Hematopoietic multipotent progenitor cell treated with erythropoietin and hydrocortisone succinate and interleukin-3 and kit ligand, for 15 days (in vitro differentiated cells): ENCODE results near the gene VRK2.
"Not testable (repeated sequence)": the region's sequence is repeated elsewhere in the genome, so short reads cannot be mapped to it uniquely, and the experiment has no call there.

Experiments used
- DNase-seq: peaks from one replicate; pipeline ENCODE4 v3.0.0-alpha.2; 2015; ENCODE audit warnings: low spot score

Gene VRK2

GRCh38 chr2:58055033-58055786 lies 8.6 kb downstream of the VRK2 start:
- no peak for DNase-seq

GRCh38 chr2:58056192-58056916 lies 9.7 kb downstream of the VRK2 start:
- no peak for DNase-seq

- DNase-seq, result no peak
Observed at GRCh38 chr2:58057707-58058530, 11.3 kb downstream of the VRK2 start.

- DNase-seq, result no peak
Observed at GRCh38 chr2:58063641-58064040, 17.0 kb downstream of the VRK2 start.

- DNase-seq, result no peak
Observed at GRCh38 chr2:58064086-58064485, 17.5 kb downstream of the VRK2 start.

- no peak for DNase-seq
Observed at GRCh38 chr2:58065248-58065647, 18.6 kb downstream of the VRK2 start.

GRCh38 chr2:58067001-58067400 lies 20.4 kb downstream of the VRK2 start:
- no peak for DNase-seq

- no peak for DNase-seq
Observed at GRCh38 chr2:58070765-58071164, 24.2 kb downstream of the VRK2 start.

- DNase-seq, result no peak
Observed at GRCh38 chr2:58072102-58072501, 25.5 kb downstream of the VRK2 start.

- no peak for DNase-seq
Observed at GRCh38 chr2:58073008-58073407, 26.4 kb downstream of the VRK2 start.

GRCh38 chr2:58073751-58074150 lies 27.1 kb downstream of the VRK2 start:
- no peak for DNase-seq

- no peak for DNase-seq
Observed at GRCh38 chr2:58081000-58081399, 34.4 kb downstream of the VRK2 start.

- no peak for DNase-seq
Observed at GRCh38 chr2:58089081-58089480, 42.5 kb downstream of the VRK2 start.

GRCh38 chr2:58092772-58093171 lies 46.2 kb downstream of the VRK2 start:
- not testable (repeated sequence) for DNase-seq

GRCh38 chr2:58097025-58097424 lies 50.4 kb downstream of the VRK2 start:
- DNase-seq, result no peak

- DNase-seq, result no peak
Observed at GRCh38 chr2:58098254-58099095, 51.9 kb downstream of the VRK2 start.

GRCh38 chr2:58099096-58099769 lies 52.6 kb downstream of the VRK2 start:
- DNase-seq, result no peak

- DNase-seq, result no peak
Observed at GRCh38 chr2:58101500-58101899, 54.9 kb downstream of the VRK2 start.

GRCh38 chr2:58106896-58107295 lies 60.3 kb downstream of the VRK2 start:
- DNase-seq, result no peak

- DNase-seq, result no peak
Observed at GRCh38 chr2:58107803-58108710, 61.5 kb downstream of the VRK2 start.
